A673 (cell line): ENCODE data around the gene STAB2. TPM values are rescaled to one million over a fixed set of nuclear protein-coding genes. Genes with fewer than 3 reads are reported as not detected.

Source experiments
- BruUV-seq: library from RNA; stranded (reverse); fragments of 400-500 nt; replicated peaks from 2 replicates; lab custom pipeline; 2021; lab: Mats Ljungman, UMichigan
- CTCF ChIA-PET: fragments of 300-600 bp; sonication (Branson Sonifier 250); formaldehyde crosslinking; loops from one replicate; lab custom pipeline; 2022; ENCODE audit warnings: antibody characterized with exemption; lab: Charles Lee
- POLR2A ChIA-PET: fragments of 300-600 bp; sonication (Branson Sonifier 250); formaldehyde crosslinking; loops from one replicate; lab custom pipeline; 2022; ENCODE audit warnings: antibody characterized with exemption; ENCODE audit not compliant: low non-redundant PET; lab: Charles Lee
- DNase-seq: peaks from one replicate; pipeline ENCODE4 v3.0.0-alpha.2; 2015; ENCODE audit warnings: low spot score
- H3K27ac ChIP-seq: fragments of 200-600 bp; sonication (generic); 2 replicates; pipeline ENCODE4 v1.5.1; 2016; ENCODE audit warnings: mixed run types, low read depth, mild to moderate bottlenecking, mixed read lengths, antibody characterized with exemption, low read length; ENCODE audit not compliant: poor library complexity, severe bottlenecking
- H3K27me3 ChIP-seq: fragments of 200-600 bp; sonication (generic); replicated peaks from 2 replicates; pipeline ENCODE4 v1.6.1; 2017; ENCODE audit warnings: mixed run types, low read depth, mild to moderate bottlenecking, mixed read lengths, antibody characterized with exemption, low read length; ENCODE audit not compliant: insufficient read depth, poor library complexity
- H3K36me3 ChIP-seq: fragments of 200-600 bp; sonication (generic); 2 replicates; pipeline ENCODE4 v1.6.1; 2016; ENCODE audit warnings: mixed run types, mild to moderate bottlenecking, mixed read lengths, antibody characterized with exemption, low read length; ENCODE audit not compliant: insufficient read depth, poor library complexity, severe bottlenecking
- H3K4me1 ChIP-seq: fragments of 200-600 bp; sonication (generic); 2 replicates; pipeline ENCODE4 v1.6.1; 2017; ENCODE audit warnings: mixed run types, mild to moderate bottlenecking, mixed read lengths, antibody characterized with exemption, low read length; ENCODE audit not compliant: insufficient read depth, poor library complexity, severe bottlenecking
- H3K4me3 ChIP-seq: fragments of 200-600 bp; sonication (generic); 2 replicates; pipeline ENCODE4 v1.5.1; 2016; ENCODE audit warnings: low read depth, mixed run types, mild to moderate bottlenecking, mixed read lengths, low read length; ENCODE audit not compliant: poor library complexity, severe bottlenecking
- H3K9me3 ChIP-seq: fragments of 200-600 bp; sonication (generic); 2 replicates; pipeline ENCODE4 v1.6.1; 2016; ENCODE audit warnings: mixed run types, low read depth, mild to moderate bottlenecking, mixed read lengths, antibody characterized with exemption, low read length; ENCODE audit not compliant: poor library complexity, severe bottlenecking
- CTCF ChIP-seq: fragments of 300-800, 200-600 bp; sonication (generic); conservative IDR thresholded peaks from 2 replicates; pipeline ENCODE4 v1.5.1; 2017; ENCODE audit warnings: low read depth, mild to moderate bottlenecking, antibody characterized with exemption, low read length, moderate library complexity, mixed read lengths
- EZH2 ChIP-seq: fragments of 200-600 bp; sonication (generic); IDR thresholded peaks from 2 replicates; pipeline ENCODE4 v1.6.1; 2017; ENCODE audit warnings: borderline replicate concordance, low read depth, mild to moderate bottlenecking, mixed read lengths, antibody characterized with exemption, low read length; ENCODE audit not compliant: poor library complexity, severe bottlenecking
- intact Hi-C: fragments of 100-400 bp; cut with micrococcal nuclease; formaldehyde crosslinking; loops from one replicate; pipeline ENCODE4 v1.10.0; 2022; ENCODE audit not compliant: unreplicated experiment
- total RNA-seq: library from RNA; stranded (reverse); gene quantifications from 2 replicates; pipeline ENCODE4 v1.2.3, GENCODE V29; 2021

Gene STAB2
- total RNA-seq, 1 experiment from 2014 or later, result not detected

DNA sequence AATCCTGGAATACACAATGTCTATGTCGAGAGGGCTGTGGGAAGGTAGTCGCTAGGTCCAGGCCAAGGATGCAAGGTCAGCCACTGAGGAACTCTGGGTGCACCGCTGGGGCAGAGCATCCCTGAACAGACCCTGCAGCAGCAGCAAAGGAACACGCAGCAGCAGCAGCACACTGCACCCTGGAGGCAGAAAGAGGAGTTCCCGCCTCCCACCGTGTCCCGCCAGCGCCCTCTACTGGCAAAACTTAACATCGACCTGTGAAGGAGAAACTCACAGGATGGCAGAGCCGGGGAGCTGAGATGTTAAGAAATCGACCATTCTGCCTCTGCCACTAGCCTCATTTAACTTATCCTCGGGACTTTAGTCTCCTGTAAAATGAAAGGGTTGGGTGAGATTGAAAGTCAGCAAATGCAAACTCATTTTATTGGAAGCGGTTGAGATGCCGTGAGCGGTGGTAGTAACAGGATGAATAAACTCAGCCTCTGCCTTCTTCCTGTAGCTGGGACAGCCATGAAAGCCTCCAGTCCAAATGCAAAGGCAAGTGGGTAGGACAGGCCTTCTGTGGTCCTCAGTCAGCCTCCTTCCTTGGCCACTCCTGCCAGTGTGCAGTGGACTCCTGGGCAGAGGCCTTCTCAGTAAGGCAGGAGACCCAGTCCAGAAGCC is 45.6 kb downstream of the STAB2 start:
- TF ChIP-seq CTCF (peak; percentile 100), EZH2 (no peak)
- H3K27ac ChIP-seq, result no peak overlapping the region
- peaks cover 26% of the 10 kb centered on the region for H3K27me3 ChIP-seq
- intact Hi-C loops, result loop anchor here (1.0 kb wide), 1 partner anchor 57 kb away; no protein-coding TSS in a partner anchor
- ChIA-PET POLR2A (no interaction called here), CTCF (interaction anchor here (0.5 to 1.3 kb wide), 11 partner anchors 9 to 1742 kb away, joined by 3 to 11 read pairs (median 5); no protein-coding TSS in a partner anchor)
- no TSS peak for BruUV-seq
- peak; percentile 86 for DNase-seq
- H3K36me3 ChIP-seq, result no peaks in the 10 kb centered on the region
- H3K4me3 ChIP-seq, result no peak overlapping the region
- no peaks in the 10 kb centered on the region for H3K4me1 ChIP-seq
- no peaks in the 10 kb centered on the region for H3K9me3 ChIP-seq

DNA sequence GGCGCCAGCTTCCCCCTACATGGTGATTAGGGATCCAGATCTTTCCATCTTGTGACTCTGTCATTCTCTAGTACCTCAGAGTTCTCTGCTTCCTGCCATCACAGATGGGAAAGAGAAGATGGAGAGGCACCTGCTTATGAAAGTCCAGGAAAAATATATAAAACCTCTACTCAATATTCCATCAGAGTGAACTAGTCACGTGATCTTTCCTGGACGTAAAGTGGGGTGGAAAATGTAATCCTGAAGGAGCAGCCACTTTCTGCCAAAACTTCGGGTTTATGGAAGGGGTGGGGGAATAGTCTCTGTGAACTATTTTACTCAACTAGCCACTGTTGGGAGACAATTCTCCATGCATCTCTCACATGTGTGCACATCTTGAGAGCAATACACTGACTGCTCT is 47.7 kb downstream of the STAB2 start:
- Histone ChIP-seq H3K36me3 (no peaks in the 10 kb centered on the region), H3K9me3 (no peaks in the 10 kb centered on the region), H3K27me3 (peaks cover 27% of the 10 kb centered on the region), H3K27ac (no peak overlapping the region), H3K4me1 (no peaks in the 10 kb centered on the region), H3K4me3 (no peak overlapping the region)
- ChIA-PET POLR2A (no interaction called here), CTCF (no interaction called here)
- no TSS peak for BruUV-seq
- no peak for TF ChIP-seq CTCF
- TF ChIP-seq EZH2, result no peak
- intact Hi-C loops, result no loop called here
- no peak for DNase-seq

GRCh38 chr12:103635419-103635818 is 48.3 kb downstream of the STAB2 start:
- ChIA-PET POLR2A (no interaction called here), CTCF (no interaction called here)
- Histone ChIP-seq H3K36me3 (no peaks in the 10 kb centered on the region), H3K4me1 (no peaks in the 10 kb centered on the region), H3K27ac (no peak overlapping the region), H3K27me3 (peaks cover 27% of the 10 kb centered on the region), H3K4me3 (no peak overlapping the region), H3K9me3 (no peaks in the 10 kb centered on the region)
- intact Hi-C loops, result no loop called here
- no TSS peak for BruUV-seq
- no peak for DNase-seq
- TF ChIP-seq EZH2 (no peak), CTCF (no peak)
